HG03097 (cell line): Measurements from ENCODE around the gene ENPP3.
A peak's percentile ranks its signal among the peaks of the same experiment; 100 is the strongest.

Experiments used
- ATAC-seq: cut with Tn5 transposase; IDR thresholded peaks from one replicate; pipeline ENCODE4 v1.9.1; 2021; ENCODE audit not compliant: unreplicated experiment, low FRiP score

Gene ENPP3

DNA sequence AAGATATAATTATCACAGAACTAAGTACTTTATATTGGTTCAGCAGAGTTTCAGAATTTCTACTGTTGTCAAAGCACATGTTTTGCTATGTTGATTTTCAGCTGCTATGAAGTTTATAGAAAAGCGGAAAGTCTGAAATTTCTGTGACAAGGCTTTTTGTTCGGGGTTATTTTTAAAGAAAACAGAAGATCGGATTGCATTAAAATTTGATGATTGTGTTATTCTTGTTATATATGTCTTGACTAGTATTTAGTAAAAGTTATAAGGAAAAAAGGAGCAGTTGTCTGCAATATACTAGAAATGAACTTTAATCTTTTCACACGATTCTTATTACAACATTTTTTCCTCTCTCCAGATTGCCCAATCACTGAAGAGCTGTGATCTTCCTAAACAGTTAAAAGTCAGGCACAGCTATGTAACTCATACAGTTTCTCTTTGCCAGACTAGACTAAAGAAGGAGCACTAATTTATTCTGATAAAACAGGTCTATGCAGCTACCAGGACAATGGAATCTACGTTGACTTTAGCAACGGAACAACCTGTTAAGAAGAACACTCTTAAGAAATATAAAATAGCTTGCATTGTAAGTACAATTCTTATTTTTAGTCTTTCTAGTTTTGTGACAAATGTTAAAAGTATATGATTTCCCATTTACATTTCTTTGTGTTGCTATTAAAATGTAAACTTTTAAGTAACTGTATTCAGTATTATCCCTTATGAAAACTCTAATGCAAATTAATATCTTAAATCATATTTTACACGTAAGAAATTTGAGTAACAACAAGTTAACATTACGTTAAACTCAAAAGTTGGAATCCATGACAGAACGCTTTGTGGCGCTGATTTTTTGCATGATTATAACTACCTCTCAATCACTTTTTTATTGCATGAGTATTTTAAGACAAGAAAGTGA, at the start of gene ENPP3:
Gene ENPP3 (plus strand): TSS at position 423 of the 913 bp plus-strand sequence. CDS start 83 bp downstream, at position 506.
- no peak for ATAC-seq

DNA sequence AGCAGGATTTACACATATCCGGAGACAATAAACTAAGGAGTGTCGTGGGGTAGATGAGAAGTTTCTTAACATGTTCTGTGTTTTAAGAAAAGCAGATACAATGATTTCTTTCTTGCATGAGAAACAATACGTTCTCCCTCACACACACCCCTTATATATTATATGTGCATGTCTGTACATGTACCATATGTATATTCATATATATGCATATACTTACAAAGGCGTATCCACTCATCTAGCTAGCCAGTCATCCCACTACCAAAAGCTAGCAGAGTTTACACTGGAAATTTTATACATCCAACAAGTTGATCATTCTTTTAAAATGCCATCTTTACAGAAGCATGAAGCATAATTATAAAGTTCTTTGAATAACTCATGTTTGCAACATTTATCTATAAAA, 49.2 kb upstream of the ENPP3 start:
- ATAC-seq = no peak

DNA sequence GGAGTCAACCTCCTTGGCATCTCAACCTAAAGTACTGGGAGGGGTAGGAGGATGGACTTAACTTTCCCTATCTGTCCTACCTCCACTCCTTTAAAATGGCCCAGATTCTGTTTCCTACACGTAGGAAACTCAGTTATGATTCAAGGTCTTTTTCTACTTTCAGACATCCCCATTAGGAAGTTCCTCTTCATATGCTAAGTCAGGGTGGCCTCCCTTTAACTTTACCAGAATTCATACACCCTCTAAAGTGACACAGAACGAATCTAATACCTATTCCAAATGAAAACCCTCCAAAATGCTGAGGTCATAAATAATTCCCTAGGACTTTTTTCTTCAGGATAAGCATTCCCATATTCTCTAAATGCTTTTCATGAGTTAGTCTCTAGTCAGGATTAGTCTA, 48.5 kb upstream of the ENPP3 start:
- ATAC-seq = no peak

DNA sequence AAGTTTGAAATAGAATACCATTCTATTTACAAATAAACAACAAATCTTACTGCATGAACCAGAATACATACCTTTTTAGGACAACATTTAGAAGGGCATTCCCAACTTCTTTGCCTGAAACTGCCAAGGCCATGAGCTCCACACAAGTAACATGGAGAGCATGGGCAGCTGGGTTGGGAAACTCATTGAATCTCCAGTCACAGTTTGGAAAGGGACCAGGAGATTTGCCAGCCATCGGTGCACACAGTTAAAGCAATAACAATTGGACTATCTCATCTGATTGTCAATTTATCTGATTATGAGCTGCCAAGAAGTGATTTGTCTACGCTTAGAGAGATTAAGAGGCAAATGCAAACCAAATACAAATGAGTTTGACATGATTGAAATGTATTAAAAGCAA, 44.2 kb upstream of the ENPP3 start:
- no peak for ATAC-seq

DNA sequence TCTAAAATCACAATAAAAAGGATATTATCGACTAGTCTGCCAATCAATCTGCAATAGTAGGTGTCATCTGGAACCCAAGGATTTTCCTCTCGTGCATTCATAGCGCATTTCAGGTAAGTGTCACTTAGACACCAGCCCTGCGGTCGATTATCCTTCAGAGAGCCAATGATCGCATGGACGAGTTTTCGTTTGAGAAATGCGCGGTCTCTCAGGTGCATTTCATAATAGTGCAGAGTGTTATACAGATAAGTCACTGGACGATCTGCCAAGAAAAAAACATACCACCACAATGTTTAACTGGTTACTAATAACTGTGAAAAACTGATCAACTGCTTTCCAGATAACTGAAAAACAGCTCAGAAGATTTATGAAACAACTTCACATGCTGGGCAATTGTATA, 43.0 kb upstream of the ENPP3 start:
- no peak for ATAC-seq

DNA sequence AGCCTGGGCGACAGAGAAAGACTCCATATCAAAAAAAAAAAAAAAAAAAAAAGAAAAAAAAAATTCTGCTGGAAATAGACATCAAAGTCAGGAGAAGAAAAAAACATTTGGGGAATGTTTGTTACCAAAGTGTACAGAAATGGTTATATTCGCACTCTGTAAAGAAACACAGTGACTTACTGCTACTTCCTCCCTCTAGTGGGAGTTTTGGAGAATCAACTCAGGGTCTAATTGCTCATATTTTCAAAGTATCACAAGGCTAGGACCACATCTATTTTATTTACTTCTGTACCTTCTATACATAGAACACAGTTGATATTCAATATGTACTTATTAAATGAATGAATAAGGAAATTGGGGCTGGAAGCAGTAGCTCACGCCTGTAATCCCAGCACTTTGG, 39.7 kb upstream of the ENPP3 start:
- ATAC-seq = no peak

DNA sequence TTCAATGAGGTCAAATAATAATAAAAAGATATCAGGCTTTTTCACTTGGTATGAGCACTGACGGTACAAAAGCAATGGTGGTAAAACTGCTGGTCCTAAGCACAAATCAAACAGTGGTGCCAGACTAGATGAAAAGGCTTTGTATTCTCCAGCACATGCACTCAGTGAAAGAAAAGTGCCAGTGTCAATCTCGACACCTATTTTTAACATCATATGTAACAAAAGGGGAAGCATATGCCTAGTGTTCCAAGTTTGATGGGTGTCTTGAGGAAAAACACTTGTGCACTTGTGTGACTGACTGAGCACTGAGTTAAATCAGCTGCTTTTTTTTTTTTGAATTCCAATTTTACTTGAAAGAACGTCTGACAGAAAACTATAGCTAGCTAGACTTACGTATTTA, 36.4 kb upstream of the ENPP3 start:
- ATAC-seq = no peak

DNA sequence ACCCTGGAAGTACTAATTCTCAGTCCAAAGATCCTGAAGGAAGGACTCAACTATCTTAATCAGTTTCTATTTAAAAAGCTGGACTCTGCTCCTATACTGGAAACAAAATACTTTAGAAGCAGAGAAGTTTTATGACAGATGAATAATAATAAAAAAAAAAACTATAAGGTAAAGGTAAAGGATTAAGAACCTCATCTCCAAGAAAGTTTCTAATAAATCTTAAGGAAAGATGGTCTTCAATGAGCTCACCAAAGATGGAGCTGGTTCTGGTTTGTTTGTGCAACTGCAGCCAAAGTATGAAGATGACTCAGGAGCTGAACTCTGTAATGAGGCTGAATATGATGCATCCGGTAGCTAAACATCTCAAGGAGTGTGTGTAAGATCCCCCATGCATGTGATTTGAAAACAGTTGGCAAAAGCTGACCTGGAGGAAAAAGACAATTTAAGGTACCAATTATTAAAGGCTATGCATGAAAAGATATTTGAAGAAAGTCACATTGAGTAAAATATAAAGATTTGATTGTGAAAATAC, 34.3 kb upstream of the ENPP3 start:
- no peak for ATAC-seq

DNA sequence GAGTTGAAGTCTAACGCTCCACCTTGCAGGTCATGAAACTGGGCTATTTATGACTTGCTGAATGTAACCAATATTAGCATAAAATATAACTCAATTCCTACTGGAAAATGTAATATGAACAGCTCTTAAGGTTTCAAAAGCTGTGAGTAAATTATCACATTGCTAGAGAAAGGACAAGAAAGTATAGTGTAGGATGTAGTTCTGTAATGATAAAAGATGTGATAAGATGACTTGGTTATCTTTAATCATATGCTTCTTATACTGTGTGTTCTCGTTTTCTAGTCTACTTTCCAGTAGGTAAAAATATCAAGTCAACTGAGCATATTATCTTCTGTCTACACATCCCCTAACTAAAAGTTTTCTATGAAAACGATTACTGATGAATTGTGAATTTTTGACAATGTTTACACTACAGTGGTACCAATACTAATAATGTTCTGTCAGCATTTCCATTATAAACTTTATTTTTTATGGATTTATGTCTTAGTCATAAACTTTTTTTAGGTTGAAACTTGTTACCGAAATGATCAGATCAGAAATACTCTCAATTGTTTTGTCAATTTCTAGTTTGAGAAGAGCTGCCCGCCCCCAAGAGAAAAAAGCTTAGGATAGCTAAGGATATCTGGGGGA, 23.7 kb upstream of the ENPP3 start:
- no peak for ATAC-seq

DNA sequence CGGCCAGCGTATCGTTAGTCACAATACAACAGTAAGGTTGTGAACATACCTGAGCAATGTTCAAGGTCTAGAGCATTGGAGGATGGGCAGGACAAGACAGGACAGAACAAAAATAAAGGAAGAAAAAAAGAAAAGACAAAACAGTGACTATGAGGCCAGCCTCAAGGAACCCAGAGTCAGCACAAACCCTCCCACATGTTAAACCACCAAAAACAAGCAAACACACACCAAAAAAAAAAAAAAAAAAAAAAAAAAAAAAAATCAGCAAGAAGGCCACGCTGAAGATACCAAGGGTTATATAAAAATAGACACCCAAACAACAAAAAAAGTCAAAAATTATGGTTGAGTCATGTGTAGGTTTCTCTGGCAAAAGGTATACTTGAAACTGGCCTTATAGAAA, 21.8 kb upstream of the ENPP3 start:
- ATAC-seq = no peak

DNA sequence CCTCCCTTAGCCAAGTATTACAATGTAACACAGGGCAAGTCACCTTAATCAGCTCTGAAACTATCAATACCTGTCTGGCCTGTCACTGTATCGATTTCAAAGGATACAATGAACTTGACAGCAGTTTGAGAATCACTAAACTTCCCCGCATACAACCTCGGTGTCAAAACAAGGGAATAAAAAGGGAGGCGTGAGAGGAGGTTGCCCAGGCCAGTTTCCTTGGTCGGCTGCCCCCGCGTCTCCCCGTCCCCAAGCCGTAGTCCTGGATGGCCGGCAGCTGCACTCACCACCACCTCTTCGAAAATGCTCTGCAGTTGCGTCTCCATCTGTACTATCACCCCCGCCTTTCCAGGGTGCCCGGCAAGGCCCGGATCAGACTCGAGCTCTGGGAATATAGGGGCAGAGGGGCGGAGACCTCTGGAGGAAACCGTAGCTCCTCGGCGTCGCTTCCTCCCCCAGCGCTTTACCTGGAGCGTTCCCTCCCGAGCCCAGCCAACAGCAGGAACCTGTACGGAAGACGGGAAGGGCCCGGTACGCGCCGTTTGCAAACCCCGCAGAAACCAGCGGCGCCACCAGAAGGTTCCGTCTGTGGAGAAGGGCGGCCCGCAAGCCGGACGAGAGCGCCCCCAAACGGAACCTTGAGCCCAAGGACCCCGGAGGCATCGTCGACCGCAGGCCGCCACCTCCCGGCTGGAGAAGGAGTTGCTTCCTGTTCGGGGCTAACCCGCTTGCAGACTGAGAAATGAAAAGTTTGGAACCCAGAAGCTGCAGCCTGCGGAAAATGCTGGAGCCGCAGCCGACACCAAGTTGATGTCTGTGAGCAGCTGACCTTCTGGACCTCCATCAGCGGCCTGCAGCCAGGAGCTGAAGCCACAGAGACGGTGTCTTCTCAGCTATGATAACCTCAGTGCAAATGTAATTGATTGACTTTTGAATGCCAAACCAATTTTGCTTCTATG, 9.1 kb upstream of the ENPP3 start, which contains the start of gene MED23:
Gene MED23 (minus strand): TSS at position 519 of the 959 bp plus-strand sequence. CDS start 193 bp downstream, at position 326.
- ATAC-seq = peak; percentile 98

DNA sequence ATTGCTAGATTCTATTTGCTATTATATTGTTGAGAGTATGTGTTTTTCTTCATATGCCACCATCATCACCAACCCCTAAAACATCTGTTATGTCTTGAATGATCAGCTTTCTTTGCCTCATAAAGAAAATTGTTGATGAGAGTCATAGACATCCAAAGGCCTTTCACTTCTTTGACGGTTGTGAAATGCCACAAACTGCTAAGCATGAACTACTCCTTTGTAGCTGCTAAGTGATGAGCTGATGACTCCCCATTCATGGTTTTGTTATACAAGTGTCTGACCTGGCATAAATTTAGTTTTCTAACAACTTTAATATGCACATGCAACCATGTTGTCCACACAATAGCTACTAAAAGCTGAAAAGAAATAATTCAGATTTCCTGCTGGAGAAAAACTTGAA, 8.4 kb upstream of the ENPP3 start:
- ATAC-seq = no peak

DNA sequence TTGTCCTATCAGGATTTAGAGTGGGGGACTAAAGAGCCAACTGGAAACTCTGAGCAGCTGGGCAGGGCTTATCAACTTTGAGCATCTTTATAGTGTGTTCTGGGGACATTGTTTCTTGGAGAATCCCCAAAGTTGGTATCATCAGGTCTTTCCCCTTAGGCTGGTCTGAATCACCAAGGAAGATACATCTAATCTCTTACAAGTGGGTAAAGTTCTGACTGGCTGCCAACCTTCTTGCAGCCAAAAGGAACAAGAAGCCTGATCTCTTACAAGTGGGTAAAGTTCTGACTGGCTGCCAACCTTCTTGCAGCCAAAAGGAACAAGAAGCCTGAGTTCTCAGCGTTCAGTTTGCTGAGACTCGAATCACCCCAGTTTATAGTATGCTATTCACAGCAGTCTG, 7.5 kb upstream of the ENPP3 start:
- no peak for ATAC-seq

DNA sequence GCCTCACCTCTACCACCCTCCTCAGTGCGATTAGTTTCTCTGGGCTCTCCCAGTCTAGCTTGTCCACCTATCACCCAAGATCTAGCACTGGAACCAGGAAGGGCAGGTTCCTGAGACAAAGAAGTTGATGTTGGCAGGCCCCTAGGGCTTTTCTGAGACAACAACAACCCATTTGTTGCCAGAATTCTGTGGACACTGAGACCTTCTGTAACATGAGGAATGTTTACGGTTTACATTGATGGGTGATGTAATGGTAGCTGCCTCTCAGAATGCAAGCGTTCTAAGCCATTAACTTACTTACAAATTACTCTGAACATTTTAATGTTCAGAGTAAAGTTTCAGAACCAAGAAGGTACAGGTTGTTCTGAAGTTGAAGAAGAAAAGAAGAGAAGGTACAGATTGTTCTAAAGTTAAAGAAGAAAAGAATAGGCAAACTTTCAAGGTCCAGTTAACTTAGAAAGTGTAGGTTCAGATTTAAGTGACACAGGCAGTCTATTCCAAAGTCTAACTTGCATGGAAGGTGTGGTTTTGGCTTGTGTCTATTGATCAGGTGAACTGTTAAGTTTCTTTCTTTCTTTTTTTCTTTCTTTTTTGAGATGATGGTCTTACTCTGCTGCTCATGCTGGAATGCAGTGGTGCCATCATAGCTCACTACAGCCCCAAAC, 5.3 kb upstream of the ENPP3 start:
- ATAC-seq = no peak

DNA sequence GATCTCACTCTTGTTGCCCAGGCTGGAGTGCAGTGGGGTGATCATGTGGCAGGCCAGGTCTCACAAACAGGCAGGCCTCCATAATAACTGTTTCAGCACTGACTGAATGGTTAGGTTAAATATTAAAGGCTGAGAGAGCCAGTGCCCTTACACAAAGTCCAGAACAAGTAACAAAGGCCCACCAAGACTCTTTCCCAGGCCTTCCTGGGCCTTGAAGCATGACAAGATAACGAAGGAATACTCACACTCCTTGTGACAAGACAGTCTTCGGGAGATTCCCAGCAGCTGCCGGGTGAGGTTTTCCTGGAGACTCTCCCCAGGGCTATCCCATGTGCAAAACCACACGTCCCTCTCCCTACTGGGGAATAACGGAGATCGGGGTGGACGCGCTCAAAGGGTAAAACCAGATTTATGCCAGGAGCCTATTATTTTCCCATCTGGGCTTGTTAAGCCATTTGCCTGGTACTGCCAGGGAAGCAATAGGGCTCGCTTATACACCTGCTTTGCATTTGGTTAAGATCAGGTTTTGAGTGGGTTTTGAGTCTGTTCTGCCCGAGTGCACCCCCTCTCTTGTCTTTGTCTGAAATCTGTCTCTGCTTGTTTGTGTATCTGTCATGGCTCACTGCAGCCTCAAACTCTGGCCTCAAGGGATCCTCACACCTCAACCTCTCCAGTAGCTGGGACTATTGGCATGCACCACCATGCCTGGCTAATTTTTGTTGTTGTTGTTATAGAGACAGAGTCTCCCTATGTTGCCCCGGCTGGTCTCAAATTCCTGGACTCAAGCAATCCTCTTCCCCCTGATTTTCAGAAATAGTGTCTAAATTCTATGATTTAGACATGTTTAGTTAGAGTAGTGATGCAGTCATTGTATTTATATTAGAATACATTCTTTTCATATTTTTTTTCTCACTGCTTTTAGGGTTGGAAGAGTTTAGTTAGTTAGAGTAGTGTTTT, 1.4 kb upstream of the ENPP3 start:
- ATAC-seq = peak; percentile 79

DNA sequence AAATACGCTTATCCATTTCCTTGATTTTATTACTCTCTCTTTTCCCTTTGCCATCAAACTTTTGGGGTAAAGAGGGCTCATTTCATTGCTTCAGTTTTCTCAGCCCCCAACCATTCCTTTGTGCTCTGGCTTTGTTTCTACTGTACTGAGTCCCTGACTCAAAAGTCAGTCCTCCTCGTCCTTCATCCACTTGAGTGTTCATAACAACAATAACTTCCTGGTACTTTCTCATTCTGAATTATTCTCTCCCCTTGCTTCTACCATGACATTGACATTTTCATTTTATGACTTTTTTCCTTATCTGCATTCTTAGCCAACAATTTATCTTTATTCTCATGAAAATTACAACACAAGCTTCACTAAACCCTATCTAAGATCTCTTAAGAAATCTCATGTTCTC, 911 bp downstream of the ENPP3 start:
- ATAC-seq = no peak

DNA sequence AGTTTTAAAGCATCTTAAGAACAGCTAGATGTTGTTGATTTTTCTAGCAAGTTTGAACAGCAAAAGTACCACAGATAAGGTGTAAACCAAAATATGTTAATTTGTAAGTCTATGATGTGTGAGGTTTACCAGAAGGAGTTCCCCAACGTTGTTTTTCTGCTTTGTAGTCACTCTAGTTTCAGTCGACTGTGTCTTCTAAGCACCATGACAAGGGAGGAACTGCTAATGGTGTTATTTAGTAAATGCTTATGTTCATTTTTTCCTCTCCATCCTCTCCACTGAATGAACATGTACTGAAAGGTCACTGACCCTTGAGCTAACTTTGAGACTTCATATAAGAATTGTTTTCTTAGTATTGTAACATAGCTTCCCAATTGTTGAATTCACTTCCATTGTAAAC, 3.0 kb downstream of the ENPP3 start:
- ATAC-seq = no peak

DNA sequence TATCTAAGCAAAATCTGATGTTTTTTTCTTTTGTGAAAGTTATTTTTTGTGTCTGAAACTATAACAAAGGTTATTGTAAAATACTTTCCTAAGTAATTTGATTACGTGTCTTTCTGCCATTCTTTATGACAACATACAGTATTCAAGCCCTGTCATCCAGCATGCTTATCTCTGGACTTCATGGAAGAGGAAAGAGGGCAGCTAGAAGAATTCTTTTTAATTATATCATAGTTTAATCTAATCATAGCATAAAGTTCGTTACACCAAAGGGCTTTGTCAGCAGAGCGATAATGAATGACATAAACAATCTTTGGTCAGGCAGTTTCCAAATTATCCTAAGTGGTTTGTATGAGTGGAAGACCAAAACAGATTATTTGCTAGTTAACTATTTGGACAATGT, 3.5 kb downstream of the ENPP3 start:
- ATAC-seq = no peak

DNA sequence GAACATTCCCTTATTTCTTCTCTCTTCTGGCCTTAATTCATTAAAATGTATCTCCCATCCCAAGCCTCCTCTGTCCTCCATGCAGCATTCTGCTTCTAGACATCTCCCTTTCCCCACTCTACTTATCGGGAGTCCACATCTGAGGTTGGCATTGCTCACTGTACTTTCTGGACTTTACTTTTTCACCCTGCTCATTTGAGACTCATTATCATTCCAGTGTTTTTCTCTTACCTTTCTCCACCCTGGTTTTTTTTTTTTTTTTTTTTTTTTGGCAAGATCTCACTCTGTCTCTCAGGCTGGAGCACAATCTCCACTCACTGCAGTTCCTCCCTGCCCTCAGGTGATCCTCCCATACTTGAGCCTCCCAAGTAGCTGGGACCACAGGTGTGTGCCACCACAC, 4.5 kb downstream of the ENPP3 start:
- ATAC-seq = no peak
